ENCODE measurements around the gene PROSER3. TPM values are rescaled to one million over a fixed set of nuclear protein-coding genes. Genes with fewer than 3 reads are reported as not detected.

The PROSER3 gene
- total and polyA plus RNA-seq, 2 of the 4 experiments (the other 2 are of a cell fraction), result 5.4 to 21.8 TPM

- Histone ChIP-seq H2AFZ (replicated peaks; ENCODE audit: low read length, poor library complexity) (peak overlapping the region; percentile 97), H3K18ac (ENCODE audit: low read depth, low read length) (no peak overlapping the region; the same call in 1 of the 2 replicates), H3K14ac (replicated peaks; ENCODE audit: low read depth, low read length) (peak overlapping the region; percentile 82), H4K5ac (ENCODE audit: low read depth, low read length) (no peak overlapping the region), H4K91ac (ENCODE audit: insufficient read depth, low read depth, low read length) (peak overlapping the region; percentile 89), H2AK9ac (replicated peaks; ENCODE audit: low read depth, low read length, poor library complexity) (peak overlapping the region; percentile 93), H3K27ac (ENCODE audit: insufficient read depth, low read length) (peak overlapping the region; percentile 64), H3K9me1 (ENCODE audit: insufficient read depth, low read length) (peaks cover 7% of the 10 kb centered on the region; the same call in 1 of the 2 replicates), H2BK120ac (ENCODE audit: low read depth, low read length) (no peak overlapping the region), H4K8ac (ENCODE audit: low read depth in 2 of 2, low read length in 2 of 2) (peak overlapping the region in 1 of 2 experiments; percentile 85; a peak in 1 of 4 replicates), H3K36me3 (ENCODE audit: control insufficient read depth, insufficient read depth, low read length) (no peaks in the 10 kb centered on the region), H3K9ac (ENCODE audit: low read depth, low read length) (peak overlapping the region; percentile 44), H2AK5ac (ENCODE audit: low read depth, low read length) (peak overlapping the region; percentile 77), H4K20me1 (ENCODE audit: insufficient read depth, low read length) (no peaks in the 10 kb centered on the region), H2BK5ac (ENCODE audit: low read depth, low read length, poor library complexity, severe bottlenecking) (peak overlapping the region; percentile 72), H3K9me3 (ENCODE audit: control insufficient read depth, insufficient read depth, low read length) (no peaks in the 10 kb centered on the region), H2BK15ac (ENCODE audit: low read depth, low read length) (no peak overlapping the region; the same call in 2 of the 3 replicates), H3K4ac (ENCODE audit: low read depth, low read length) (peak overlapping the region; percentile 80), H3K4me3 (ENCODE audit: insufficient read depth, low read depth, low read length) (peak overlapping the region; percentile 50), H3K23ac (ENCODE audit: low read depth, low read length) (no peak overlapping the region), H3K79me1 (ENCODE audit: low read depth in 1 of 2, low read length in 2 of 2) (peaks cover under 1 to 43% of the 10 kb centered on the region in 2 experiments; a peak in 2 of 4 replicates), H2BK20ac (ENCODE audit: low read depth, low read length) (no peak overlapping the region), H3K4me1 (ENCODE audit: control insufficient read depth, insufficient read depth, low read length) (peaks cover 6% of the 10 kb centered on the region; the same call in 1 of the 2 replicates), H3K27me3 (ENCODE audit: control insufficient read depth, insufficient read depth, low read length) (no peaks in the 10 kb centered on the region), H3K4me2 (ENCODE audit: low read depth, low read length) (peak overlapping the region; percentile 78), H3K56ac (ENCODE audit: extremely low read depth, insufficient read depth, low read length) (no peak overlapping the region)
- CTCF ChIA-PET, result interaction anchor here (1.0 to 1.4 kb wide), 2 partner anchors 75 to 186 kb away, joined by 3 to 4 read pairs; no protein-coding TSS in a partner anchor
- intact Hi-C loops (cut with micrococcal nuclease) (loop anchor here (2.0 kb wide), 2 partner anchors 28 to 76 kb away; no protein-coding TSS in a partner anchor), in situ Hi-C loops (cut with MboI; ENCODE audit: low sequenced_read_pairs) (no loop called here), dilution Hi-C loops (cut with HindIII; ENCODE audit: low sequenced_read_pairs, unreplicated experiment) (no loop called here)
- TF ChIP-seq RAD21 (IDR thresholded peaks at IDR 0.05; ENCODE audit: low read length), result peak; percentile 44
- no peak for TF ChIP-seq RCOR1 (IDR thresholded peaks at IDR 0.05; ENCODE audit: insufficient replicate concordance, low read length)
- no peak for TF ChIP-seq NFE2L2 (IDR thresholded peaks at IDR 0.05; ENCODE audit: low read depth, low read length)
- no peak for TF ChIP-seq FOS (IDR thresholded peaks at IDR 0.05; ENCODE audit: low read depth, low read length)
- 0 out of 2 replicates have a peak, but pooled peaks have one; percentile 3 for TF ChIP-seq USF2 (IDR thresholded peaks at IDR 0.05; ENCODE audit: low read depth, low read length)
- TF ChIP-seq POLR2A (IDR thresholded peaks at IDR 0.05; ENCODE audit: low read depth, low read length), result peak; percentile 95
- 0 out of 2 replicates have a peak, but pooled peaks have one; percentile 80 for TF ChIP-seq CHD1 (IDR thresholded peaks at IDR 0.05; ENCODE audit: low read depth, low read length)
- TF ChIP-seq MXI1 (IDR thresholded peaks at IDR 0.05; ENCODE audit: borderline replicate concordance, low read depth, low read length), result peak; percentile 92; the same call in 1 of the 2 replicates
- peak; percentile 52 for TF ChIP-seq SMC3 (IDR thresholded peaks at IDR 0.05; ENCODE audit: low read depth, low read length)
- peak; percentile 59 for TF ChIP-seq CTCF (conservative IDR thresholded peaks at IDR 0.05; ENCODE audit: low read depth, low read length)
- TF ChIP-seq MAZ (IDR thresholded peaks at IDR 0.05; ENCODE audit: borderline replicate concordance, low read depth, low read length), result peak; percentile 65; the same call in 1 of the 2 replicates
- BruUV-seq (replicated peaks), result TSS peak; percentile 63
- DNase-seq, result peak; percentile 94
- 0% methylated on average over 14 of the region's 41 CpGs; no CpG with 5 or more reads in 1 of the 2 experiments for WGBS, 2 experiments (ENCODE audit: extremely low coverage in 2 of 2, insufficient read length in 1 of 2)
- peak; percentile 70 for ATAC-seq (ENCODE audit: low read depth)
- POLR2A ChIA-PET (ENCODE audit: unreplicated experiment), result no interaction called here
These were observed 13.3 kb upstream of the PROSER3 start for GRCh38 chr19:35744430-35745327.

Measured in IMR-90 (cell line).